GM12891 (cell line): ENCODE measurements around the gene TSFM.

ENCODE experiments used
- PAX5 ChIP-seq: IDR thresholded peaks from 2 replicates; pipeline ENCODE4 v1.6.1; 2011; ENCODE audit warnings: low read length, moderate library complexity, mild to moderate bottlenecking; ENCODE audit not compliant: insufficient read depth, severe bottlenecking
- POLR2A ChIP-seq: IDR thresholded peaks from 2 replicates; pipeline ENCODE4 v1.6.1; 2011; ENCODE audit warnings: low read depth, low read length, control low read depth
- POLR2AphosphoS5 ChIP-seq: IDR thresholded peaks from 2 replicates; pipeline ENCODE4 v1.6.1; 2011; ENCODE audit warnings: low read depth, low read length, control low read depth
- POU2F2 ChIP-seq: IDR thresholded peaks from 2 replicates; pipeline ENCODE4 v1.6.1; 2011; ENCODE audit warnings: low read depth, mild to moderate bottlenecking, control low read depth, low read length, moderate library complexity
- SPI1 ChIP-seq: IDR thresholded peaks from 2 replicates; pipeline ENCODE4 v1.6.1; 2011; ENCODE audit warnings: low read depth, low read length, control low read depth
- TAF1 ChIP-seq: IDR thresholded peaks from 2 replicates; pipeline ENCODE4 v1.6.1; 2011; ENCODE audit warnings: low read depth, low read length, control low read depth

DNA sequence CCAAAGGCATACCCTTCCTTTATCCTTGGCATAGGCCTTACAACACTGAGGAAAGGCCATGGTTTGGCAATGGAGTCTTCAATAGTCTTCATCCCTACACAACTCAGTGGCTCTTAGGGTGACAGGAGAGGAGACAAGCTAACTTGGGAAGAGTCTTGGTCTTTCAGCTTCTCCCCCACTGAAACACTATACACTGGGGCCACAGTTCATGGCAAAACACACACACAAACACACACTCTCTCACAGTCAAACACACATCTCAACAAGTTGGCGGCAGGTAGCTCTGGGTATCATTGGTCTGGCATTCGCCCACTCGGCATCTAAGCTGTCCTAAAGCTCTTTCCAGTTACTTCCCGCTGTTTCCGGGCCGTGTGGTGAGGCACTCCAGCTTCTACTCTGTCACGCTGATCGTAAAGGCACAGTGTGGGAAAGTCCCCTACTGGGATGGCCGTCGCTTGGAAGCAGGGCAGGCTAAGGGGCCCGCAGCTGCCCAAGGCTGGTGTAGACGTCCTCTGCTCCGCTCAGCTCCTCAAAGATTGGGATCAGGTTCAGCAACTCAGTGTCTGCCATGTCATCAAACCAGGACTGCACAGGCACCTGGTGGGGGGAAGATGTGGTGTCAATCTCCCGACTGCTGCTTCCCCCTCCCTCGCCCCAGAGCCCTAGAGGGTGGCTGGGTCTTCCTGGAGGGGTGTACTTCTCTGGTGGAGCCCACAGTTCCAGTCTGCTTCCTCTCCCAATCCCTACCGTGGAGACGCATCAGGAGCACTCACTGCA, 40.7 kb downstream of the TSFM start:
- TF ChIP-seq POLR2A (no peak), SPI1 (no peak), POLR2AphosphoS5 (no peak), POU2F2 (no peak), TAF1 (no peak), PAX5 (no peak)
